Gastroesophageal sphincter (tissue), 3 donors: Measurements from ENCODE around the gene PTX3.

Source experiments
- CTCF ChIP-seq, 4 experiments: fragments of 200-600 bp in 2 of 4; fragments of 450-650 bp in 2 of 4; sonication (generic) in 1 of 4; IDR thresholded peaks; one replicate each; pipeline ENCODE4 v1.5.1; 2017 to 2019; ENCODE audit warnings: antibody characterized with exemption in 4 of 4, mild to moderate bottlenecking in 2 of 4, moderate library complexity in 2 of 4
- EP300 ChIP-seq: sonication (generic); formaldehyde crosslinking; IDR thresholded peaks from one replicate; pipeline ENCODE4 v1.6.1; 2017; ENCODE audit warnings: antibody characterized with exemption, mild to moderate bottlenecking
- POLR2A ChIP-seq, 2 donors: fragments of 450-650 bp; IDR thresholded peaks; one replicate each; pipeline ENCODE4 v1.6.1; 2017; ENCODE audit warnings: antibody characterized with exemption in 2 of 2, mild to moderate bottlenecking in 2 of 2, moderate library complexity in 1 of 2
- POLR2AphosphoS5 ChIP-seq: sonication (generic); formaldehyde crosslinking; IDR thresholded peaks from one replicate; pipeline ENCODE4 v1.6.1; 2017; ENCODE audit warnings: antibody characterized with exemption

- TF ChIP-seq CTCF (IDR thresholded peaks at IDR 0.05) (no peak), EP300 (no peak), POLR2AphosphoS5 (no peak), POLR2A (IDR thresholded peaks at IDR 0.05) (no peak)
Observed at GRCh38 chr3:157405457-157405856, 31.2 kb upstream of the PTX3 start.
